HG03103 (cell line): Measurements from ENCODE around the gene MID2.
"Not testable (repeated sequence)": the region's sequence is repeated elsewhere in the genome, so short reads cannot be mapped to it uniquely, and the experiment has no call there.

ENCODE experiments used
- ATAC-seq: cut with Tn5 transposase; IDR thresholded peaks from one replicate; pipeline ENCODE4 v1.9.1; 2021; ENCODE audit warnings: low read depth; ENCODE audit not compliant: unreplicated experiment

The MID2 gene

DNA sequence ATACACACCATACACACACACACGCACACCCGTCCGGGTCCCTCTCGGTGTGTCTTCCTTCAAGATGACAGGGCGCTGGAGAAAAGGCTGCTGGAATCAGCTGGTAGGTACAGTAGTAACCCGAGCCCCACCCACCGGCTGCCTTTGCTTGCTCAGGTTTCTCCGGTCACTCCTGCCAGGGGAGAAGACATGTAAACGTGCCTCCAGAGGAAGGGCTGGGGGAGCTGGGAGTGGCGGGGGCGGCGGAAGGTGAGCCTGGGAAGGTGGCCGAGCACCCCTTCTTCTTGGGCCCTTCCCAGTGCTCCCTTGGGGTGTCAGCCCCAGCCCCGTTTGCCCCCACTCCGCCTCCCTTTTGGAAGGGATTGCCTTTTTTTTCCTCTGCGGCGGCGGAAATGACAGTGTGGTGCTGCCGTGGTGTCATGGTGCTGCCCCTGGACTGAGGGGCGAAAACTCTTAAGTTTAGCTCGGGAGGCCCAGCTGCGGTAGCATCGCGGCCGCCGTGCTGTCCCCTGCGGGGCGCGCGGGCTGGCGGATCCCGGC, at the start of gene MID2:
Gene MID2, plus strand, starts transcription at position 169 of the 540 bp plus-strand sequence. CDS start 561 bp downstream, outside the sequence.
- ATAC-seq, result peak; percentile 38

GRCh38 chrX:107776649-107777535, 48.8 kb upstream of the MID2 start:
- ATAC-seq, result peak; percentile 68

- no peak for ATAC-seq
Observed at GRCh38 chrX:107777536-107777832, 48.2 kb upstream of the MID2 start, which contains the start of gene NCBP2L. NCBP2L (plus strand) TSS chrX:107777733; CDS start chrX:107794221, 16,488 bp downstream.

- no peak for ATAC-seq
Observed at GRCh38 chrX:107780525-107780924, 45.1 kb upstream of the MID2 start.

DNA sequence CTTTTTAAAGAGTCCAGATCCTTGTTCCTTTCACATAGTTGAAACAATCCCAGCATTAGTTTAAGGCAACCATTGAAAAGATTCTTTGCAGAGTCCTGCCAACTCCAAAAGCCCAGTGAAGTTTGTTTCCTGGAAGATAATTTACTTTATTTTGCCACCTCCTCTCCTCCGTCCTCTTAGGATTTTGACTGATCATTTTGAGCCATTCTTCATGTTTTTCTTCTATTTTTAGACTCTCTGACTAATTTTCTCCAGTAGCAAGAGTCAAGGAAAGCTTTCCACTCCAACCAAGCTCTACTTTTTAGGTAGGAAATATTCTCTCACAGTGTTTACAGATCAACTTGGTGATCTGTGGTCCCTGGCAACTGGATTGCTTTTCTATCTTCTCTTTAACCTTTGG, 37.8 kb upstream of the MID2 start:
- ATAC-seq, result no peak

- ATAC-seq, result no peak
Observed at GRCh38 chrX:107804427-107804826, 21.2 kb upstream of the MID2 start.

DNA sequence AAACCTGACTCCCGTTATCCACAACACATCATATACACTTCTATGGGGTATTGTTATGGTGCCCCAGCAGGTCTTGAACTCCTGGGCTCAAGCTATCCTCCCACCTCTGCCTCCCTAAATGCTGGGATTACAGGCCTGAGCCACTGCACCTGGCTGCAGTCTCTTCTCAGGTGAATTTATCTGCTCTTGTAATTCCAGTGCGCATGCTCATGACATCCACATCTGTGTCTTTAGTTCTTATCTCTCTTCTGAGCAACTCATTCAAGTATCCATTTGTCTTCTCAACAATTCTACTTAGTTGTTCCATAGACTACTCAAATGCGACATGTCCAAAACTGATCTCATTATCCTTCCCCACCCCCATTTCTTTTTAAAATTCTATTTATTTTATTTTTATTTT, 20.5 kb upstream of the MID2 start:
- ATAC-seq, result no peak

DNA sequence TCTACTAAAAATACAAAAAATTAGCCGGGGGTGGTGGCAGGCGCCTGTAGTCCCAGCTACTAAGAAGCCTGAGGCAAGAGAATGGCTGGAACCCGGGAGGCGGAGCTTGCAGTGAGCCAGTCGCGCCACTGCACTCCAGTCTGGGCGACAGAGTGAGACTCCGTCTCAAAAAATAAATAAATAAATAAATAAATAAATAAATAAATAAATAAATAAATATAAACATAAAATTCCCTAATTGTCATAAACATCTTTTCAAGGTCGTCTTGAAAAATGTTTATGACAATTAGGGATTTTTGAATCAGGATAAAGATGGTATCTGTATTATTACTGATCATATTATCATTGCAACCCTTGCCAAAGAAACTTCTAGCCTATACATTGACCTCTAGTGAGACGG, 15.6 kb upstream of the MID2 start:
- not testable (repeated sequence) for ATAC-seq

GRCh38 chrX:107818900-107819521, 6.7 kb upstream of the MID2 start:
- ATAC-seq, result no peak

GRCh38 chrX:107823042-107823441, 2.6 kb upstream of the MID2 start:
- no peak for ATAC-seq

- no peak for ATAC-seq
Observed at GRCh38 chrX:107823456-107823855, 2.2 kb upstream of the MID2 start.

DNA sequence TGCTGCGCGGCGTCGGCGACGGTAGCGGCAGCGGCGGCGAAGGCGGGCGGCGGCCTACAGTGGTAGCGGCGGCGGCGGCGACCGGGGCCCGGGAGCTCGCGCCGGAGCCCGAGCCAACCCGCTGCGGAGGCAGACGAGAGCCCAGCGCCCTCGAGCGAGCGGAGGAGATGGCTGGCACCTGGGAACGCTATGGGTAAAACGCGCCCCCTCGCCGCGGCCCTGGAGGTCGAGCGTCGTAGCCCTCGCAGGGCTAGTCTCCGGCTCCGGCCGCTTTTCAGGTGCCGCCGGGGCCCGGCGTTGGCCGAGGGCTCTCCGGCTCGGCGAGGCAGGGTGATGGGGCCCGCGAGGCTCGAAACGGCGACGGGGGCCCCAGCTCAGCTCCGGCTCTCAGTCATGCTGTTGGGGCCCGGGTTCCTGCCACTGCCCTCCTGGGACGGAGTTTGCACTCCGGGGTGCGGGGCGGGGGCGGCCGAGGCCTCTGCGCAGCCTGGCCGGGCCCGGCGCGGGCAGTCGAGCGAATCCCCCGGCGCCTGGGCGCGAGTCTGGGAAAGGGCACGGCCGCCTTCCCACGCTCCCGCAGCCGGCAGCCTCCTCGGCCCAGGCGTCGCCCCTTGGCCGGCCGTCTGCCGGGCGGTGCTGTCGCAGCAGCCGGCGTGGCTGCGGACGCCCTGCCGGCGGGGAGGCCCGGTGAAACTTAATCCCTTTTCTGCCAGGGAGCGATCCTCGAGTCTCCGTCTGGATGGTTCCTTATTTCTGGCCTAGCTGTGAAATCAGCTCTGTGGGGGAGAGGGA, 768 bp downstream of the MID2 start:
- peak; percentile 51 for ATAC-seq

DNA sequence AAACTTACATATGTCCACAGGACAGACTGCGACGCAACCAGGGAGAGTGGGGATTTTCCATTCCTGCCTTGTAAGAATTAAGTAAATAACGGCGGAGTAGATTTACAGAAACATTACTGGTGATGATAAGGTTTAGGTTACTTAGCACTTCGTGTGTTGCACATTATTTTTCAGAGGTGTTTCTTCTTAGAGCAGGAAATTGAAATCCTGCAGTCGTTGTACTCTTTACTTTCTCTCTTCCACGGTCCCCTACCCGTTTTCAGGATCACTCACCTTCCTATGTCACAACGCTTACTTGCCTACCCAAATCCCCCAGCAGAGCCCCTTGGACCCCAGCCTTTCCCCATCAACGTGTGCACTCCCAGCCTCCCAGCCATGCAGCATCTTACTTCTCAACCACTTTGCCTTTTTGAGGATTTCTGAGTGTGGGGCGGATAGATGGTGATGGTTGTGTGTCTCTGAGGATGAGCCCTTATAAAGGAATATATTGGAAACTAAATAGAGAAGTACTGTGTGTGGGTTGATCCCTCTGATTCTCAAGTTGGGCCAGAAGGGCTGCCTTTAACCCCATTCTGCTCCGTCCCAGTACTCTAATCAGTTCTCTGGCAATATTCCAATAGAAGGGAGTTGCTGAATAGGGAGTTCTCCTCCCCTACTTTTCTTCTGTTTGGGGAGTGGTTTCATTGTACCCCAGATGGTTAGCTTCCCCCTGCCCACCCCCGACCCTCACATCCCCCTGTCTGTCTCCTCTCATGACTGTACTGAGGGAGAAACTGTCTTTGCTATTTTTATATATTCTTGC, 1.6 kb downstream of the MID2 start:
- ATAC-seq, result no peak

GRCh38 chrX:107827852-107828251, 2.2 kb downstream of the MID2 start:
- no peak for ATAC-seq

- no peak for ATAC-seq
Observed at GRCh38 chrX:107829878-107830277, 4.2 kb downstream of the MID2 start.

DNA sequence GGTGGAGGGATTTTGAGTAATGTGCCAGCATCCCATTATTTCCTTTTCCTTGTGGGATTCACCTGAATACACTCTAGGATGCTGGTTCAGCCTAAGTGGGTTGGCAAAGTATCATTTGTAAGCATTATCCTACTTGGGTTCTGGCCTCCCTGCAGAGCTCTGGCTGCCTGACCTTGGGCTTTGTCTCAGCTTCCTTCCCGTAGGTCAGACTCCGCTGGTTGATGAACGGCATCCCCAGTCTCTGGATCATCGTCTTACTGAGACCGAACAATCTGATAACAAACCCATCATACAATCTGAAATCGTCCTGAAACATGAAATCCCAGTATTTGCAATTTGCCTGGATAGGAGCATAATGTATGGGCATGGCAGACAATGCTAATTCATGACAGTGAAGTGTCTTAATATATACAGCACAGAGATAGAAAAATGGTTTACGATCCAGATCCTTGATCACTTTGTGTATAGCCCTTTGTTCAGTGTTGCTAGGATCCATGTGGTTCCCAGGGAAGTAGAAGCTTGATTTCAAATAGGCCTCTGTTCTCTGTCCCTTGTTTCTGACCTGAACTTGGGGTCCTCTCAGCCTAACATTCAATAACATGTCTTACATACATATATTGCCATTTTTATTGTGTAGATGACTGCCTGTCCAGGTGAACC, 5.5 kb downstream of the MID2 start:
- no peak for ATAC-seq

DNA sequence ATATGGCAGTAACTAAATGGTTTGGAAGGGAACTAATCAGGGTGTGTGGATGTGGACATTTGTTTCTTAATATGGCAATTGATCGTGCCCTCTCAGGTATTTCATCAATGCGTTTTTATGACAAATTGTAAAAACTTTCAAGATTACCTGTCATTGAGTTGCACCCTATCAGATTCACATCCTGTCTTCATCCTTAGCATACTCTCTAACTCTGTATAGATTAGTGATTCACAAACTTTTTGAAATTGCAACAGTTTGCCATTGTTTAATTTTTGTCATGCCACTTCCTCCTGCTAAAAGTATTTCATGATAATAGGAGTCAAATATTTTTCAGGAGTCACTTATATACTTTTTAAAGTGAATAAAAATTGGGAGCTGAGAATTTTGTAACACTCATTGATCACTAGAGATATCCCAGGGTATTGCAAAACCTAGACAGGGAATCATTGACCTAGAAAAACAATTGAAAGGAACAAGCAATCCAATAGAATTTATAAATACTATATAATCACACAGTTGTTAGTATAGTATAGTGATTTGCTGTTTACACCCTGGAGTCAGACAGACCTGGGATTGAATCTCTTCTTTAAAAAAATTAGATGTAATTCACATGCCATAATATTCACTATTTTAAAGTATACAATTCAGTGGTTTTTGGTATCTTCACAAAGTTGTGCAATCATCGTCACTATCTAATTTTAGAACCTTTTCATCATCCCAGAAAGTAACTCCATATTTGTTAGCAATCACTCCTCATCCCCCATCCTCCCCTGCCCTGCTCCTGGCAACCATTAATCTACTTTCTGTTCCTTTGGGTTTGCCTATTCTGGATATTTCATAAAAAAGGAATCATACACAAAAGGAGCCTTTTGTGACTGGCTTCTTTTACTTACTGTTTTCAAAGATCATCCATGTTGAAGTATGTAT, 8.9 kb downstream of the MID2 start:
- ATAC-seq, result no peak

- ATAC-seq, result no peak
Observed at GRCh38 chrX:107836958-107837357, 11.3 kb downstream of the MID2 start.

DNA sequence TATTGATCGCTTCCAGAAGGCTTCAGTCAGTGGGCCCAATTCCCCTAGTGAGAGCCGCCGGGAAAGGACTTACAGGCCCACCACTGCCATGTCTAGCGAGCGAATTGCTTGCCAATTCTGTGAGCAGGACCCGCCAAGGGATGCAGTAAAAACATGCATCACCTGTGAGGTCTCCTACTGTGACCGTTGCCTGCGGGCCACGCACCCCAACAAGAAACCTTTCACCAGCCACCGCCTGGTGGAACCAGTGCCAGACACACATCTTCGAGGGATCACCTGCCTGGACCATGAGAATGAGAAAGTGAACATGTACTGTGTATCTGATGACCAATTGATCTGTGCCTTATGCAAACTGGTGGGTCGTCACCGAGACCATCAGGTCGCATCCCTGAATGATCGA, 15.3 kb downstream of the MID2 start:
- ATAC-seq, result no peak
